BJ (cell line): ENCODE data around the gene PRDX5. TPM values are rescaled to one million over a fixed set of nuclear protein-coding genes. Genes with fewer than 3 reads are reported as not detected.

Experiments used
- CTCF ChIA-PET: fragments of 350-600 bp; formaldehyde crosslinking; extraction: SDS; loops from one replicate; lab custom pipeline; 2021; ENCODE audit warnings: antibody characterized with exemption, inconsistent platforms; lab: Yijun Ruan, JAX
- POLR2A ChIA-PET: fragments of 300-600 bp; sonication (Branson Sonifier 250); formaldehyde crosslinking; extraction: SDS; loops from one replicate; lab custom pipeline; 2021; ENCODE audit warnings: antibody characterized with exemption; lab: Charles Lee
- DNase-seq: peaks from one replicate; pipeline ENCODE4 v3.0.0-alpha.2; 2011; ENCODE audit warnings: low read depth
- H3K27me3 ChIP-seq: 2 replicates; pipeline ENCODE4 v1.6.0; 2011; ENCODE audit warnings: low read length; ENCODE audit not compliant: control insufficient read depth, insufficient read depth
- H3K36me3 ChIP-seq: 2 replicates; pipeline ENCODE4 v1.5.1; 2011; ENCODE audit warnings: low read length; ENCODE audit not compliant: control insufficient read depth, insufficient read depth
- H3K4me3 ChIP-seq: 2 replicates; pipeline ENCODE4 v1.5.1; 2011; ENCODE audit warnings: low read depth, mild to moderate bottlenecking, control low read depth, low read length
- polyA plus RNA-seq: library from polyadenylated mRNA; depleted of rRNA; stranded (reverse); fragments of >200 nt; gene quantifications from 2 replicates; pipeline ENCODE4 v1.2.3, GENCODE V29; 2011
- TF ChIP-seq, protein P1 (sequence below): IDR thresholded peaks from 2 replicates; pipeline ENCODE4 v1.5.1; 2011; ENCODE audit warnings: low read depth, mild to moderate bottlenecking, control low read depth, inconsistent platforms, low read length, moderate library complexity; ENCODE audit not compliant: insufficient read depth

The PRDX5 gene
- polyA plus RNA-seq, 1 experiment = 398 TPM

DNA sequence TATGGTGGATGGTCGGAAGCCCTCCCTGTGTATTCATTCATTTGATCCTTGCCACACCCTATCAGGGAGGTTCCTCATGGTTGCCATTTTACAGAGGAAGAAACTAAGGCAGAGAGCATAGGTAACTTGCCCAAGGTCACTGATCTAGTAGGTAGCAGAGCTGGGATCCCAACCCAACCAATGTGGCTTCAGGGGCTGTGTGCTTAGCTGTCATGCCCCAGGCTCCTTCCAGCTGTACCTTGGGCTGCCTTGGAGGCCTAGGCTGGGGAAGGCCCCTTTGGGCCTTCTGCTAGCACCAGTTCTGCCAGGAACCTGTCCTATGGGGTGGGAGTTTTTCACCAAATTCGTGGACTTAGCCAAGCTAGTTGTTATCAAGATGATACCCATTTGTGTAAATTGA is 42.1 kb upstream of the PRDX5 start:
- H3K36me3 ChIP-seq = peaks cover 11% of the 10 kb centered on the region
- TF ChIP-seq, protein P1, sequence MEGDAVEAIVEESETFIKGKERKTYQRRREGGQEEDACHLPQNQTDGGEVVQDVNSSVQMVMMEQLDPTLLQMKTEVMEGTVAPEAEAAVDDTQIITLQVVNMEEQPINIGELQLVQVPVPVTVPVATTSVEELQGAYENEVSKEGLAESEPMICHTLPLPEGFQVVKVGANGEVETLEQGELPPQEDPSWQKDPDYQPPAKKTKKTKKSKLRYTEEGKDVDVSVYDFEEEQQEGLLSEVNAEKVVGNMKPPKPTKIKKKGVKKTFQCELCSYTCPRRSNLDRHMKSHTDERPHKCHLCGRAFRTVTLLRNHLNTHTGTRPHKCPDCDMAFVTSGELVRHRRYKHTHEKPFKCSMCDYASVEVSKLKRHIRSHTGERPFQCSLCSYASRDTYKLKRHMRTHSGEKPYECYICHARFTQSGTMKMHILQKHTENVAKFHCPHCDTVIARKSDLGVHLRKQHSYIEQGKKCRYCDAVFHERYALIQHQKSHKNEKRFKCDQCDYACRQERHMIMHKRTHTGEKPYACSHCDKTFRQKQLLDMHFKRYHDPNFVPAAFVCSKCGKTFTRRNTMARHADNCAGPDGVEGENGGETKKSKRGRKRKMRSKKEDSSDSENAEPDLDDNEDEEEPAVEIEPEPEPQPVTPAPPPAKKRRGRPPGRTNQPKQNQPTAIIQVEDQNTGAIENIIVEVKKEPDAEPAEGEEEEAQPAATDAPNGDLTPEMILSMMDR = no peak
- ChIA-PET CTCF (interaction anchor here (0.5 to 3.7 kb wide), 4 partner anchors 25 to 130 kb away, joined by 3 to 14 read pairs (median 4); no protein-coding TSS in a partner anchor), POLR2A (no interaction called here)
- no peak overlapping the region for H3K4me3 ChIP-seq
- H3K27me3 ChIP-seq = no peaks in the 10 kb centered on the region
- no peak for DNase-seq

- Histone ChIP-seq H3K36me3 (peaks cover 11% of the 10 kb centered on the region), H3K4me3 (no peak overlapping the region), H3K27me3 (no peaks in the 10 kb centered on the region)
- POLR2A ChIA-PET = no interaction called here
- TF ChIP-seq, protein P1 = no peak
- CTCF ChIA-PET = interaction anchor here (0.6 to 3.7 kb wide), 3 partner anchors 9 to 26 kb away, joined by 3 to 14 read pairs (median 4); no protein-coding TSS in a partner anchor
- no peak for DNase-seq
These were observed 41.1 kb upstream of the PRDX5 start for GRCh38 chr11:64276653-64277431.

GRCh38 chr11:64278576-64279190 is 39.2 kb upstream of the PRDX5 start:
- POLR2A ChIA-PET = no interaction called here
- H3K27me3 ChIP-seq = no peaks in the 10 kb centered on the region
- CTCF ChIA-PET = interaction anchor here (0.9 to 3.7 kb wide), 5 partner anchors 9 to 74 kb away, joined by 3 to 14 read pairs (median 5); no protein-coding TSS in a partner anchor
- H3K36me3 ChIP-seq = peaks cover 13% of the 10 kb centered on the region
- TF ChIP-seq, protein P1 = no peak
- DNase-seq = no peak
- no peak overlapping the region for H3K4me3 ChIP-seq

GRCh38 chr11:64281957-64282770 is 35.8 kb upstream of the PRDX5 start:
- H3K36me3 ChIP-seq = peaks cover 6% of the 10 kb centered on the region
- DNase-seq = no peak
- TF ChIP-seq, protein P1 = no peak
- ChIA-PET POLR2A (no interaction called here), CTCF (interaction anchor here (1.2 to 2.4 kb wide), 5 partner anchors 10 to 78 kb away, joined by 3 to 10 read pairs (median 6); no protein-coding TSS in a partner anchor)
- H3K27me3 ChIP-seq = no peaks in the 10 kb centered on the region
- no peak overlapping the region for H3K4me3 ChIP-seq
